ENCODE data around the gene CAMTA1.

Gene CAMTA1

DNA sequence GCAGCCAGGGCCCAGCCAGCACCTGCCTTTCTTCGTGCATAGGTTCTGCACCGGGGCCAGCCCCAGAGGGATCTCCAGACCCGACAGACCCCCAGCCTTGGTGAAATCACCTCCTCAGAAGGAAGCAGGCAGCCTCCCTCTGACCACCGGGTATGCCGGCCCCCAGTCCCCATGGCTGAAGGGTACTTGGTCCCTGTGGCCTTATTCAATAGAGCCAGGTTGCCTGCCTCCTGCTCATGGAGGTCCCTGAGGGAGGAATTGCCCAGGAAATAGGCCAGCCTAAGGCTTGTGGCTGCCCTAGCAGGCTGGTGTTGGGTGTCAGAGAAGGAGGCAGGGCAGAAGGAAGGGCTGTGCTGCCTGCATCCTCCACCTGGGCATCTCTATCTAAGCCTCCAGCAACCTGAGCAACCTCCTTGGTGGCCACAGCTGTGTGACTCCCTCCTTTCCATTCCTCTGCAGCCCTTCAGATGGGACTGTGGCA is 647.7 kb downstream of the CAMTA1 start:
- TF ChIP-seq, protein P1, sequence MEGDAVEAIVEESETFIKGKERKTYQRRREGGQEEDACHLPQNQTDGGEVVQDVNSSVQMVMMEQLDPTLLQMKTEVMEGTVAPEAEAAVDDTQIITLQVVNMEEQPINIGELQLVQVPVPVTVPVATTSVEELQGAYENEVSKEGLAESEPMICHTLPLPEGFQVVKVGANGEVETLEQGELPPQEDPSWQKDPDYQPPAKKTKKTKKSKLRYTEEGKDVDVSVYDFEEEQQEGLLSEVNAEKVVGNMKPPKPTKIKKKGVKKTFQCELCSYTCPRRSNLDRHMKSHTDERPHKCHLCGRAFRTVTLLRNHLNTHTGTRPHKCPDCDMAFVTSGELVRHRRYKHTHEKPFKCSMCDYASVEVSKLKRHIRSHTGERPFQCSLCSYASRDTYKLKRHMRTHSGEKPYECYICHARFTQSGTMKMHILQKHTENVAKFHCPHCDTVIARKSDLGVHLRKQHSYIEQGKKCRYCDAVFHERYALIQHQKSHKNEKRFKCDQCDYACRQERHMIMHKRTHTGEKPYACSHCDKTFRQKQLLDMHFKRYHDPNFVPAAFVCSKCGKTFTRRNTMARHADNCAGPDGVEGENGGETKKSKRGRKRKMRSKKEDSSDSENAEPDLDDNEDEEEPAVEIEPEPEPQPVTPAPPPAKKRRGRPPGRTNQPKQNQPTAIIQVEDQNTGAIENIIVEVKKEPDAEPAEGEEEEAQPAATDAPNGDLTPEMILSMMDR (IDR thresholded peaks at IDR 0.05; ENCODE audit: low read depth, low read length, missing control alignments): no peak
- DNase-seq (ENCODE audit: low read depth): no peak
- H3K4me3 ChIP-seq (ENCODE audit: low read depth, low read length): no peak overlapping the region

DNA sequence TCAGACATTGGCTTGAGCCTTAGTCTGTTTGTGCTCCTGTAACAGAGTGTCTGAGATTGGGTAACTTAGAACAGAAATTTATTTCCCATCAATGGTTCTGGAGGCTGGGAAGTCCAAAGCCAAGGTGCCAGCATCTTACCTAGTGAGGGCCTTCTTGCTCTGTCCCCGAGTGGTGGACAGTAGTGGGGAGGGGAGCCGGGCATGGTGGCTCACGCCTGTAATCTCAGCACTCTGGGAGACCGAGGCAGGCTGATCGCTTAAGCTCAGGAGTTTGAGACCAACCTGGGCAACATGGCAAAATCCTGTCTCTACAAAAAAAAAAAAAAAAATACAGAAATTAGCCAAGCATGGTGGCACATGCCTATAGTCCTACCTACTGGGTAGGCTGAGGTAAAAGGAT is 649.3 kb downstream of the CAMTA1 start:
- DNase-seq (ENCODE audit: low read depth): no peak
- no peak overlapping the region for H3K4me3 ChIP-seq (ENCODE audit: low read depth, low read length)
- TF ChIP-seq, protein P1 (IDR thresholded peaks at IDR 0.05; ENCODE audit: low read depth, low read length, missing control alignments): no peak

DNA sequence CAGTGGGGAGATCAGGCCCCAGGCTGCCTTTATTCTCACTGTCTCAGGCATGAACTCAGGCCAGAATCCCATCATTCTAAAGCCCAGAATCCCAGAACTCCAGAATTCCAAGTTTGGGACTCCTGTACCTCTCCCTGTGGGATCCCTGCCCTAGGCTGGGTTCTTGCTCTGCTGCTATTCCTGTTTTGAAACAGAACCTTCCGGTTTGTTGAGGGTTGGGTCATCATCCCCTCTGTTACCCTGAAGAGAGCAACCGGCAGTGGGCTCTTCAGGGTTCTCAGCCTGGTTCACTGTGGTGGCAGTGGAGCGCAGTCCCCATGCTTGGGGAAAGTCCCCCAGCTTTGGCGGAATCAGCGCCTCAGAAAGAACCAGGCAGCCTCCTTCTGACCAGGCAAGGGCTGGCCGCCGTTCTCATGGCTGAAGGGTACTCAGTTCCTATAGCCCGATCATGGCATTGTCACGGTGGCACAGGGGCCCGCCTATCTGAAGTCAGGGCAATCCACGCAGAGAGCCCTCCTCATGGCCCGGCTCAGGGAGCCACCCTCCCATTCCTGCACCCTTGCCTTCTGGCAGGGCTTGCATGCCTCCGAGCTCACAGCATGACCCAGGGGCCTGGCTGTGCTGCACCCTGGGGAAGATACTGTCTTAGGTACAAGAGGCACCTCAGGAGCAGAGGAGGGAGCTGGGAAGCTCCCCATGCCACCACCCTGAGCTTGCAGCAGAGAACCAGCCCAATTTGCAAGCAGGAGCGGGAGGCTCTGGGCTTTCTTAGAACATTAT is 650.2 kb downstream of the CAMTA1 start:
- TF ChIP-seq, protein P1 (IDR thresholded peaks at IDR 0.05; ENCODE audit: low read depth, low read length, missing control alignments): no peak
- DNase-seq (ENCODE audit: low read depth): no peak

DNA sequence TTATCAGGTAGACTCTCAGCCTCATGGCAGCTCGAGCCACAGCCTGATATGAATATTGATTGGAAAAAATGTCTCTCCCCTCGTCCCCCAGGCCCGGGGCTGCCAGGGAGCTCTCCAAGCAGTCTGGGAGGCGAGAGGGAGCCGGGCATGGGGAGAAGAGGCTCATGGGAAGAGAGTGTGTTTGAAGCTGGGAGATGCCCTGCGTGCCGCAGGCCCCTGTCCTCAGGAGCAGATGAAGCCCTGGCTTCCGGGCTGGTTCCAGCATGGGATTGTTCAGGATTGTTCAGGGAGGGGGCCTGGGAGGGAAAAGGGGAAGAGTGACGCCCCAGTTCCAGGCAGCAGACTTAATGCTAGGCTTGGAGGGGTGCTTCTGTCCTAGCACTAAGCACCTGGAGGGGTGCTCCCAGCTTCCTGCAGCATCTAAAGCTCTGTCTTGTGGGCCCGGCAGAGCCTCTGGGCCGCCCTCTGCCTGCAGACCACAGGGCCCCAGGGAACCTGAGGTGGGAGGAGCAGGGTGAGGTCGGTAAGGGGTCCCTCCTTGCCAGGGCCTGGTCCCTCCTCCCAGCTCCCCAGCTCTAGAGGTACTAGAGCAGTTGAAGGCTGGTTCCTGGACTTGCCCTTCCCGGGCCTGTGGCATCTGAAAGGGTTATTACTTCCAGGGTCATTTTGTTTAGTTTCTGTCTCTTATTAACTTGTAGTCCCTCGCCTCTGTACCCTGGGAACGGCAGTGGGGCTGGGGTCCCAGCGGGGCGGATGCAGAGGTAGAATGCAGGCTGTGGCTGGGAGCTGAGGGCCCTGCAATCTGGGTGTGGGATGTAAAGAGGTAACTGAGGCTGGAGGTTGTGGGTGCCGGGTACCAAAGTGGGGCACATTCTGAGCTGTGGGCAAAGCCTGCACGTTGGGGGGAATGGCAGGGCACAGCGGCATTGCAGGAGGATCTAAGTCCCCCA is 651.1 kb downstream of the CAMTA1 start:
- H3K4me3 ChIP-seq (ENCODE audit: low read depth, low read length): no peak overlapping the region
- TF ChIP-seq, protein P1 (IDR thresholded peaks at IDR 0.05; ENCODE audit: low read depth, low read length, missing control alignments): no peak
- no peak for DNase-seq (ENCODE audit: low read depth)

More for the DNA sequence above, 650.2 kb downstream of the CAMTA1 start:
- no peak overlapping the region for H3K4me3 ChIP-seq (ENCODE audit: low read depth, low read length)

DNA sequence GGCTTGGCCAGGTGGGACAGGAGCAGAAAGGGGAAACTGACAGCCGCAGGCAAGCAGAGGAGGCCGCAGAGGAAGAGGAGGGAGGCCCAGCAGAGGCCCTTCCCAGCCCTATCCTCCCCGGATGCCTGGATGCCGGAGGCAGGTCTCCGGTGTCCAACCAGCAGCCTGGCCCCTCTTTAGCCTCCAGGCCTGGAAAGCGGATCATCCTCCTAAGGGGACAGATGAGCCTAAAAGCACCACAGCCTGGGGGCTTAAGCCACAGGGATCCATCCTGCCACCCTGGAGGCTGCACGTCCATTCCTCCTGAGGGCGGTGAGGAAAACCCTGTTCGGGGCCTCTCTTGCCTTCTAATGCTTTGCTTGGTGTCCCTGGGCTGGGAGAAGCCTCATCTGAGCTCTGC is 651.8 kb downstream of the CAMTA1 start:
- TF ChIP-seq, protein P1 (IDR thresholded peaks at IDR 0.05; ENCODE audit: low read depth, low read length, missing control alignments): no peak
- H3K4me3 ChIP-seq (ENCODE audit: low read depth, low read length): no peak overlapping the region
- DNase-seq (ENCODE audit: low read depth): no peak

DNA sequence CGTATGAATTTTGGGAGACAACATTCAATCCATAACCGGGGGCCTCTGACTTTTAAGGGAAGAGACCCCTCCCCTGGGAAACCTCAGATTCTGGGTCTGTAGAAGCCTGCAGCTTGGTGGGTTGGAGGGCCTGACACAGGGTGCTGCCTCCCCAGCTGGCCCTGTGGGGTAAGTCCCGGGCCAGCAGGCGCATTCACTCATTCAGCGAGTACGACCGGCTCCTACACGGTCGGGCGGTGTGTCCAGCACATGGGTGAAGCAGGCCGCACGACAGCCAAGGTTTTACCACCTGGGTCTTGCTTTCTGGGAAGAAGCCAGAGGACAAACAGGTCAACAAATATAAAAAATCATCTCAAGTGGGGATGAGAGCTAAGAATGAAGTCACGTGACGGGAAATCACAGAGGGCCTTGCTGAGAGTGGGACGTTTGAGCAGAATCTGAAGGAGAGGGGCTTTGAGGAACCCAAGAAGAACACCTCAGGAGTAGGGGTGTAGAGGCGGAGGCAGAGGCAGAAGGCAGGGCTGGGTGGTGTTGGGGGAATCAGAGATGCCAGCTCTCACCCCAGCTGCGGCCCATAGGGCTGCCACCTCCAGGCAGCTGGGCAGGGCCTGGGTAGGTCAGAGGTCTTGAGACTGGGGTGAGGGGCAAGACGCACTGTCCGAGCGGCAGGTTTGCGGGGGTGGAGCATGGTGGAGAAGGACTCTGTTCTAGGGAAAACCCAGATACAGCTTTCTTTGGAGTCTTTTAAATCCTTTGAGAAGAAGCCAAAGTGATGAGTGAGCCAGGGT is 652.5 kb downstream of the CAMTA1 start:
- no peak for DNase-seq (ENCODE audit: low read depth)
- TF ChIP-seq, protein P1 (IDR thresholded peaks at IDR 0.05; ENCODE audit: low read depth, low read length, missing control alignments): no peak
- no peak overlapping the region for H3K4me3 ChIP-seq (ENCODE audit: low read depth, low read length)

Data from GM12864 (cell line).